ENCODE measurements around the gene C9orf72. TPM values are rescaled to one million over a fixed set of nuclear protein-coding genes. Genes with fewer than 3 reads are reported as not detected.

C9orf72 gene
- total RNA-seq, 1 experiment from 2014 or later: 5.9 TPM

- intact Hi-C loops (cut with micrococcal nuclease; ENCODE audit: unreplicated experiment): no loop called here
- Histone ChIP-seq H3K27me3 (replicated peaks; ENCODE audit: insufficient read depth, low read depth, low read length, poor library complexity) (no peaks in the 10 kb centered on the region), H3K9me3 (ENCODE audit: low read depth, low read length, poor library complexity, severe bottlenecking) (no peaks in the 10 kb centered on the region), H3K4me1 (ENCODE audit: insufficient read depth, low read length, poor library complexity, severe bottlenecking) (no peaks in the 10 kb centered on the region), H3K4me3 (ENCODE audit: low read depth, low read length, poor library complexity, severe bottlenecking) (no peak overlapping the region), H3K36me3 (ENCODE audit: insufficient read depth, low read length, poor library complexity, severe bottlenecking) (no peaks in the 10 kb centered on the region), H3K27ac (ENCODE audit: low read depth, low read length, poor library complexity, severe bottlenecking) (no peak overlapping the region)
- ChIA-PET POLR2A (ENCODE audit: low non-redundant PET) (interaction anchor here (0.7 kb wide), 1 partner anchor 13 kb away, joined by 4 read pairs; no protein-coding TSS in a partner anchor), CTCF (no interaction called here)
- no peak for DNase-seq (ENCODE audit: low spot score)
- no TSS peak for BruUV-seq (replicated peaks)
- TF ChIP-seq EZH2 (IDR thresholded peaks at IDR 0.05; ENCODE audit: borderline replicate concordance, low read depth, low read length, poor library complexity, severe bottlenecking) (no peak), CTCF (conservative IDR thresholded peaks at IDR 0.05; ENCODE audit: low read depth, low read length) (no peak)
Measured at GRCh38 chr9:27560457-27560856, 12.8 kb downstream of the C9orf72 start.

- H3K9me3 ChIP-seq (ENCODE audit: low read depth, low read length, poor library complexity, severe bottlenecking): no peaks in the 10 kb centered on the region
- no peaks in the 10 kb centered on the region for H3K36me3 ChIP-seq (ENCODE audit: insufficient read depth, low read length, poor library complexity, severe bottlenecking)
- CTCF ChIA-PET: no interaction called here
- no peaks in the 10 kb centered on the region for H3K27me3 ChIP-seq (replicated peaks; ENCODE audit: insufficient read depth, low read depth, low read length, poor library complexity)
- H3K4me1 ChIP-seq (ENCODE audit: insufficient read depth, low read length, poor library complexity, severe bottlenecking): no peaks in the 10 kb centered on the region
- no TSS peak for BruUV-seq (replicated peaks)
- no peak for DNase-seq (ENCODE audit: low spot score)
- TF ChIP-seq CTCF (conservative IDR thresholded peaks at IDR 0.05; ENCODE audit: low read depth, low read length) (no peak), EZH2 (IDR thresholded peaks at IDR 0.05; ENCODE audit: borderline replicate concordance, low read depth, low read length, poor library complexity, severe bottlenecking) (no peak)
- H3K4me3 ChIP-seq (ENCODE audit: low read depth, low read length, poor library complexity, severe bottlenecking): no peak overlapping the region
- POLR2A ChIA-PET (ENCODE audit: low non-redundant PET): no interaction called here
- intact Hi-C loops (cut with micrococcal nuclease; ENCODE audit: unreplicated experiment): no loop called here
- H3K27ac ChIP-seq (ENCODE audit: low read depth, low read length, poor library complexity, severe bottlenecking): no peak overlapping the region
Measured at GRCh38 chr9:27558307-27558706, 15.0 kb downstream of the C9orf72 start.

- intact Hi-C loops (cut with micrococcal nuclease; ENCODE audit: unreplicated experiment): no loop called here
Measured at GRCh38 chr9:27556470-27556869, 16.8 kb downstream of the C9orf72 start.

More at GRCh38 chr9:27556470-27556869, 16.8 kb downstream of the C9orf72 start:
- CTCF ChIA-PET: no interaction called here
- TF ChIP-seq EZH2 (IDR thresholded peaks at IDR 0.05; ENCODE audit: borderline replicate concordance, low read depth, low read length, poor library complexity, severe bottlenecking): no peak
- TF ChIP-seq CTCF (conservative IDR thresholded peaks at IDR 0.05; ENCODE audit: low read depth, low read length): no peak
- POLR2A ChIA-PET (ENCODE audit: low non-redundant PET): no interaction called here
- Histone ChIP-seq H3K4me1 (ENCODE audit: insufficient read depth, low read length, poor library complexity, severe bottlenecking) (no peaks in the 10 kb centered on the region), H3K27me3 (replicated peaks; ENCODE audit: insufficient read depth, low read depth, low read length, poor library complexity) (no peaks in the 10 kb centered on the region), H3K9me3 (ENCODE audit: low read depth, low read length, poor library complexity, severe bottlenecking) (no peaks in the 10 kb centered on the region), H3K4me3 (ENCODE audit: low read depth, low read length, poor library complexity, severe bottlenecking) (no peak overlapping the region), H3K27ac (ENCODE audit: low read depth, low read length, poor library complexity, severe bottlenecking) (no peak overlapping the region), H3K36me3 (ENCODE audit: insufficient read depth, low read length, poor library complexity, severe bottlenecking) (no peaks in the 10 kb centered on the region)
- BruUV-seq (replicated peaks): no TSS peak
- DNase-seq (ENCODE audit: low spot score): no peak

Measured in A673 (cell line).